Upper lobe of left lung (tissue), 6 donors: Measurements from ENCODE around the gene ARHGAP12. TPM values are rescaled to one million over a fixed set of nuclear protein-coding genes. Genes with fewer than 3 reads are reported as not detected.
"Not testable (repeated sequence)": the region's sequence is repeated elsewhere in the genome, so short reads cannot be mapped to it uniquely, and the experiment has no call there.

Experiments
- ATAC-seq, 2 donors: fragments of 200-7000 bp; cut with Tn5 transposase; one replicate each; pipeline ENCODE4 v1.9.1; 2022; ENCODE audit warnings: mild to moderate bottlenecking in 2 of 2, moderate library complexity in 2 of 2; ENCODE audit not compliant: low FRiP score in 2 of 2
- DNase-seq, 2 donors: peaks; one replicate each; pipeline ENCODE4 v3.0.0-alpha.2; 2019 to 2020
- H3K27ac ChIP-seq, 4 donors: fragments of 200-600 bp; sonication (generic); one replicate each; pipeline ENCODE4 v1.5.1; 2016 to 2019
- H3K27me3 ChIP-seq, 4 donors: fragments of 200-600 bp; sonication (generic); one replicate each; pipeline ENCODE4 v1.5.1; 2017 to 2019
- H3K36me3 ChIP-seq, 4 donors: fragments of 200-600 bp; sonication (generic); one replicate each; pipeline ENCODE4 v1.5.1; 2016 to 2019
- H3K4me1 ChIP-seq, 4 donors: fragments of 200-600 bp; sonication (generic); one replicate each; pipeline ENCODE4 v1.5.1; 2018 to 2019
- H3K4me3 ChIP-seq, 4 donors: fragments of 200-600 bp; sonication (generic); one replicate each; pipeline ENCODE4 v1.5.1; 2017 to 2019; ENCODE audit warnings: mild to moderate bottlenecking in 2 of 4, moderate library complexity in 1 of 4
- H3K9me3 ChIP-seq, 4 donors: fragments of 200-600 bp; sonication (generic); one replicate each; pipeline ENCODE4 v1.5.1; 2018 to 2019
- CTCF ChIP-seq, 6 experiments: fragments of 450-650 bp in 4 of 6; fragments of 200-600 bp in 2 of 6; sonication (generic) in 2 of 6; IDR thresholded peaks; one replicate each; pipeline ENCODE4 v1.5.1; 2016 to 2019; ENCODE audit warnings: antibody characterized with exemption in 6 of 6
- EP300 ChIP-seq, 4 donors: sonication (generic); formaldehyde crosslinking; IDR thresholded peaks; one replicate each; pipeline ENCODE4 v1.5.1; 2017; ENCODE audit warnings: antibody characterized with exemption in 4 of 4, control low read depth in 2 of 4
- POLR2A ChIP-seq, 4 donors: fragments of 450-650 bp; IDR thresholded peaks; one replicate each; pipeline ENCODE4 v1.5.1; 2016 to 2017; ENCODE audit warnings: antibody characterized with exemption in 4 of 4, mild to moderate bottlenecking in 2 of 4
- POLR2AphosphoS5 ChIP-seq, 2 donors: sonication (generic); formaldehyde crosslinking; IDR thresholded peaks; one replicate each; pipeline ENCODE4 v1.5.1; 2017; ENCODE audit warnings: antibody characterized with exemption in 2 of 2
- whole genome bisulfite sequencing, 2 donors: methylation state at CpG; one replicate each; pipeline ENCODE4 v1.1.5; 2017 to 2018; 5-methylcytosine and 5-hydroxymethylcytosine counted together
- total RNA-seq, 6 donors: library from RNA; depleted of rRNA in 4 of 6; stranded (reverse); fragments of >200 nt in 4 of 6; gene quantifications; one replicate each; pipeline versions ENCODE4 v1.1.0 to v1.2.1, GENCODE V29; 2016 to 2021
- donor health status: DM: no; HTN: no; CAD: no; lungs with moderate emphysema.
- donor health status: DM: no; HTN: yes; CAD: no; lungs with severe emphysema.

Gene ARHGAP12
- total RNA-seq, 6 donors from 2014 or later = 16.8 to 63.2 (median 29.7) TPM

- H3K27ac ChIP-seq = no peak overlapping the region
- 83 to 86% methylated on average over 9 to 12 of the region's 12 CpGs for WGBS, 2 donors
- TF ChIP-seq EP300 (IDR thresholded peaks at IDR 0.05) (no peak), CTCF (IDR thresholded peaks at IDR 0.05) (no peak), POLR2AphosphoS5 (IDR thresholded peaks at IDR 0.05) (no peak), POLR2A (IDR thresholded peaks at IDR 0.05) (no peak)
- peaks cover 0 to 3% (median 0%) of the 10 kb centered on the region in 4 donors for H3K4me1 ChIP-seq
- H3K27me3 ChIP-seq = no peaks in the 10 kb centered on the region
- no peaks in the 10 kb centered on the region for H3K36me3 ChIP-seq
- no peak overlapping the region for H3K4me3 ChIP-seq
- no peak for DNase-seq
- ATAC-seq = no peak
- H3K9me3 ChIP-seq = peaks cover 0 to 6% (median 0%) of the 10 kb centered on the region in 4 donors
These were observed 154.2 kb downstream of the ARHGAP12 start for GRCh38 chr10:31774299-31774900.

DNA sequence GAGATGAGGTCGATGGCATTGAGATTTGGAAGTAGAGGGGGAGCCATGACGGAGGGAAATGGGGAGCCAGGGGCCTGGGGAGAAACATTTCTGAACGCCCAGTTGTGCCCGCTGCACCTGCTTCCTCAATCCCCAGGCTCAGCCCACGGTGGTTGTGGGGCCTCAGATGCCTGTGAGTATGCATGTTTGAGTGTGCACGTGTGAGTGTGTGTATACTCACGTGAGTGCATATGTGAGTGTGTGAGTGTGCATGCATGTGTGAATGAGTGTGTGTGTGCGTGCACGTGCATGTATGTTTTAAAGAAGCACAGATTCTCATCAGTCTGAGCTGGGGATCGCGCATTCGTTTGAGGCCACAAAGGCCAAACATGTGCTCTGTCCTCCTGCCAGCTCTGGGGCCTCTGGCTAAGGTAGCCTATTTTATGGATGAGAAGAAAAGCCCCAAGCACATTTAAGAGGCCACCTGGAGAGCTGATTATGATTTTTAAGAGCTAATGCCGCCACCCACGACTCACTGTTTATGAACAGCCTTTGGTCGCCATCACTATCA lies 154.8 kb downstream of the ARHGAP12 start:
- no peak for ATAC-seq

GRCh38 chr10:31771331-31771831 lies 157.2 kb downstream of the ARHGAP12 start:
- H3K9me3 ChIP-seq = peaks cover 0 to 3% (median 0%) of the 10 kb centered on the region in 4 donors
- H3K4me1 ChIP-seq = peaks cover 0 to 3% (median 0%) of the 10 kb centered on the region in 4 donors
- DNase-seq (no peak), ATAC-seq (peak in 1 of 2 donors; percentile 60)
- no peak overlapping the region for H3K27ac ChIP-seq
- H3K27me3 ChIP-seq = no peaks in the 10 kb centered on the region
- H3K4me3 ChIP-seq = no peak overlapping the region
- TF ChIP-seq POLR2A (IDR thresholded peaks at IDR 0.05) = no peak
- TF ChIP-seq EP300 (IDR thresholded peaks at IDR 0.05) = no peak
- no peaks in the 10 kb centered on the region for H3K36me3 ChIP-seq
- 83 to 92% methylated on average over 5 to 9 of the region's 9 CpGs for WGBS, 2 donors

More for the DNA sequence above, 154.8 kb downstream of the ARHGAP12 start:
- Histone ChIP-seq H3K27ac (no peak overlapping the region), H3K4me3 (no peak overlapping the region), H3K9me3 (peaks cover 0 to 6% (median 0%) of the 10 kb centered on the region in 4 donors), H3K36me3 (no peaks in the 10 kb centered on the region), H3K27me3 (no peaks in the 10 kb centered on the region), H3K4me1 (peaks cover 0 to 3% (median 0%) of the 10 kb centered on the region in 4 donors)
- WGBS, 2 donors = 91 to 93% methylated on average over 15 of the region's 15 CpGs
- no peak for TF ChIP-seq POLR2AphosphoS5 (IDR thresholded peaks at IDR 0.05)
- TF ChIP-seq EP300 (IDR thresholded peaks at IDR 0.05) = no peak
- no peak for TF ChIP-seq POLR2A (IDR thresholded peaks at IDR 0.05)
- no peak for TF ChIP-seq CTCF (IDR thresholded peaks at IDR 0.05)
- DNase-seq = no peak

- Histone ChIP-seq H3K4me1 (peaks cover 0 to 3% (median 0%) of the 10 kb centered on the region in 4 donors), H3K9me3 (no peaks in the 10 kb centered on the region), H3K27ac (no peak overlapping the region), H3K4me3 (no peak overlapping the region), H3K27me3 (no peaks in the 10 kb centered on the region), H3K36me3 (no peaks in the 10 kb centered on the region)
- TF ChIP-seq CTCF (IDR thresholded peaks at IDR 0.05) = peak; percentile 62 to 79 (median 71)
- no peak for TF ChIP-seq EP300 (IDR thresholded peaks at IDR 0.05)
- 50 to 57% methylated on average over 8 of the region's 8 CpGs for WGBS, 2 donors
- peak in 1 of 2 donors; percentile 67 for ATAC-seq
- DNase-seq = peak in 1 of 2 donors; percentile 47
These were observed 158.2 kb downstream of the ARHGAP12 start for GRCh38 chr10:31770307-31770902.

- H3K4me3 ChIP-seq = no peak overlapping the region
- no peak overlapping the region for H3K27ac ChIP-seq
- no peaks in the 10 kb centered on the region for H3K36me3 ChIP-seq
- no peaks in the 10 kb centered on the region for H3K27me3 ChIP-seq
- ATAC-seq (peak in 1 of 2 donors; percentile 27), DNase-seq (no peak)
- H3K9me3 ChIP-seq = no peaks in the 10 kb centered on the region
- WGBS, 2 donors = 57 to 64% methylated on average over 4 of the region's 4 CpGs
- TF ChIP-seq EP300 (IDR thresholded peaks at IDR 0.05) = no peak
- TF ChIP-seq POLR2A (IDR thresholded peaks at IDR 0.05) = no peak
- no peak for TF ChIP-seq POLR2AphosphoS5 (IDR thresholded peaks at IDR 0.05)
- H3K4me1 ChIP-seq = peaks cover 0 to 3% (median 0%) of the 10 kb centered on the region in 4 donors
These were observed 159.1 kb downstream of the ARHGAP12 start for GRCh38 chr10:31769564-31769963.

DNA sequence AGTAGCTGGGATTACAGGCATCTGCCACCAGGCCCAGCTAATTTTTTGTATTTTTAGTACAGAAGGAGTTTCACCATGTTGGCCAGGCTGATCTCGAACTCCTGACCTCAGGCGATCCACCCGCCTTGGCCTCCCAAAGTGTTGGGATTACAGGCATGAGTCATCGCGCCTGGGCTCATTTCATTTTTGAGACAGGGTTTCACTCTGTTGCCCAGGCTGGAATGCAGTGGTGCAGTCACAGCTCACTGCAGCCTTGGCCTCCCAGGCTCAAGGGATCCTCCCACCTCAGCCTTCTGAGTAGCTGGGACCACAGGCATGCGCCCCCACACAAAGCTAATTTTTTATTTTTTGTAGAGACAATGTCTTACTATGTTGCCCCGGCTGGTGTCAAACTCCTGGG lies 159.7 kb downstream of the ARHGAP12 start:
- H3K9me3 ChIP-seq, H3K27ac ChIP-seq, H3K27me3 ChIP-seq, ATAC-seq, H3K36me3 ChIP-seq, H3K4me1 ChIP-seq, DNase-seq, H3K4me3 ChIP-seq: not testable (repeated sequence)
- WGBS, 2 donors = 97 to 100% methylated on average over 7 of the region's 7 CpGs
